Measurements from ENCODE around the gene TMEM120B. TPM values are rescaled to one million over a fixed set of nuclear protein-coding genes. Genes with fewer than 3 reads are reported as not detected.
"Not testable (repeated sequence)": the region's sequence is repeated elsewhere in the genome, so short reads cannot be mapped to it uniquely, and the experiment has no call there.

The TMEM120B gene
- total RNA-seq, 1 experiment from 2014 or later: 14.2 TPM

DNA sequence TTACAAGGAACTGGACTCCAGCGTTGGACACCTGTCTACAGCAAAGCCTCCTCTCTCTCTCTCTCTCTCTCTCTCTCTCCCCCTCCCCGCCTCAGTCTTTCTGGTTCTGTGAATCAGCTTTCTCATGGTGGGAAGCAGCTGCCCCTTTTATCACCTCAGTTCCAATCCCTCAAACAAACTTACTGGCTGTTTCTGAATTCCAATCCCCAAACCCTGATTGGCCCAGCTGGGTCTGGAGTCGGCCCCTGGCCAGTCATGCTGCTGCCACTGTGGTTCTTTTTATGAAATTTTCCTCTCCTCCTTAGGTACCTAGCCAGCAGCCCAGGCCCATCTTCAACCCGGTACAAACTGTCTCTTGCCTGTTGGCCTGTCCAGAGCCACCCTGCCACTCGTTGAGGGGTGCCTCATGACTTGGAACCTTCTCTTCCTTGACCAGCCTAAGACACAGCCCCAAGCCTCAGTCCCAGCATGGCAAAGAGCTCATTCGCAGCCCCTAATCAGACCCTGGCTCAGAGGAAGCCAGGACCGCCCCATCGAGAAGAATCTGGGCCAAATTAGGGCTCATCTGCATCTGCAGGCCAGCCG, 33.7 kb upstream of the TMEM120B start:
- H3K4me1 Mint-ChIP-seq (ENCODE audit: insufficient read depth, unreplicated experiment): peaks cover under 1% of the 10 kb centered on the region
- no peak overlapping the region for H3K27ac Mint-ChIP-seq (ENCODE audit: low read depth, unreplicated experiment)
- ChIA-PET CTCF (interaction anchor here (0.6 to 2.2 kb wide), 3 partner anchors 59 to 275 kb away, joined by 3 to 12 read pairs (median 3); no protein-coding TSS in a partner anchor), POLR2A (no interaction called here)
- H3K9me3 Mint-ChIP-seq (ENCODE audit: unreplicated experiment): no peaks in the 10 kb centered on the region
- H3K27me3 Mint-ChIP-seq (ENCODE audit: insufficient read depth, unreplicated experiment): no peaks in the 10 kb centered on the region
- DNase-seq (ENCODE audit: unreplicated experiment): no peak
- BruUV-seq (replicated peaks): no TSS peak
- intact Hi-C loops (cut with micrococcal nuclease): no loop called here
- TF ChIP-seq, protein P1, sequence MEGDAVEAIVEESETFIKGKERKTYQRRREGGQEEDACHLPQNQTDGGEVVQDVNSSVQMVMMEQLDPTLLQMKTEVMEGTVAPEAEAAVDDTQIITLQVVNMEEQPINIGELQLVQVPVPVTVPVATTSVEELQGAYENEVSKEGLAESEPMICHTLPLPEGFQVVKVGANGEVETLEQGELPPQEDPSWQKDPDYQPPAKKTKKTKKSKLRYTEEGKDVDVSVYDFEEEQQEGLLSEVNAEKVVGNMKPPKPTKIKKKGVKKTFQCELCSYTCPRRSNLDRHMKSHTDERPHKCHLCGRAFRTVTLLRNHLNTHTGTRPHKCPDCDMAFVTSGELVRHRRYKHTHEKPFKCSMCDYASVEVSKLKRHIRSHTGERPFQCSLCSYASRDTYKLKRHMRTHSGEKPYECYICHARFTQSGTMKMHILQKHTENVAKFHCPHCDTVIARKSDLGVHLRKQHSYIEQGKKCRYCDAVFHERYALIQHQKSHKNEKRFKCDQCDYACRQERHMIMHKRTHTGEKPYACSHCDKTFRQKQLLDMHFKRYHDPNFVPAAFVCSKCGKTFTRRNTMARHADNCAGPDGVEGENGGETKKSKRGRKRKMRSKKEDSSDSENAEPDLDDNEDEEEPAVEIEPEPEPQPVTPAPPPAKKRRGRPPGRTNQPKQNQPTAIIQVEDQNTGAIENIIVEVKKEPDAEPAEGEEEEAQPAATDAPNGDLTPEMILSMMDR (IDR thresholded peaks at IDR 0.05; ENCODE audit: unreplicated experiment): no peak
- no peak overlapping the region for H3K4me3 Mint-ChIP-seq (ENCODE audit: unreplicated experiment)
- no peaks in the 10 kb centered on the region for H3K36me3 Mint-ChIP-seq (ENCODE audit: insufficient read depth, unreplicated experiment)

DNA sequence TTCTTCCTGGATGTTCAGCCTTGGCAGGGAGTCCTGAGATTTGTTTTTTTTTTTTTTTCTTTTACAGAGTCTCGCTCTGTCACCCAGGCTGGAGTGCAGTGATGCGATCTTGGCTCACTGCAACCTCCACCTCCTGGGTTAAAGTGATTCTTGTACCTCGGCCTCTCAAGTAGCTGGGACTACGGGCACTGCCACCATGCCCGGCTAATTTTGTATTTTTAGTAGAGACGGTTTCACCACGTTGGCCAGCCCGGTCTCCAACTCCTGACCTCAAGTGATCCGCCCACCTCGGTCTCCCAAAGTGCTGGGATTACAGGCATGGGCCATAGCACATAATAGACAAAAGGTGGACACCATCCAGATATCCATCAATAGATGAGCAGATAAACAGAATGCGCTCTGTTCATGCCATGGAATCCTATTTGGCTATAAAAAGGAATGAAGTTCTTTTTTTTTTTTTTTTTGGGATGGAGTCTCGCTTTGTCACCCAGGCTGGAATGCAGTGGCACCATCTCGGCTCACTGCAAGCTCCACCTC, 32.8 kb upstream of the TMEM120B start:
- DNase-seq (ENCODE audit: unreplicated experiment); H3K9me3 Mint-ChIP-seq (ENCODE audit: unreplicated experiment); H3K27ac Mint-ChIP-seq (ENCODE audit: low read depth, unreplicated experiment); H3K36me3 Mint-ChIP-seq (ENCODE audit: insufficient read depth, unreplicated experiment); POLR2A ChIA-PET; intact Hi-C loops (cut with micrococcal nuclease); H3K4me3 Mint-ChIP-seq (ENCODE audit: unreplicated experiment); BruUV-seq (replicated peaks); H3K27me3 Mint-ChIP-seq (ENCODE audit: insufficient read depth, unreplicated experiment); H3K4me1 Mint-ChIP-seq (ENCODE audit: insufficient read depth, unreplicated experiment): not testable (repeated sequence)
- CTCF ChIA-PET: interaction anchor here (0.6 to 2.2 kb wide), 5 partner anchors 52 to 276 kb away, joined by 3 to 12 read pairs (median 4); no protein-coding TSS in a partner anchor

DNA sequence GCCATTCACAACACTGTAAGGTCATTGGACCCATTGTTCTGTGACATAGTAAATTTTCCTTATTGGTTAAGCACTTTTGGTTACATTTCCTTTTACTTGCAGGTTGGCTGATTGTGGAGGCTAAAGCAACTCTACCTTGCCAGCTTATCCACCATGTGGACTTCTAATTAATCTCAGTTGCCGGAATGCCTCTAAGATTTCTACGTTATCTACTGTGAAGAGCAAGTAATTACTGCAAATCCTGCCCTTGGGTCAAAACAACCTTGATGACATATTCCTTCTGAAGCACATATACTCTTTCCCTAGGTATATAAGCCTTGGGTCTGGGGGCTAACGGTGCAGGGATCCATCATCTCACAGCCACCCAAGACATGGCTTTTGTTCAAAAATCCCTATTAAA, 23.6 kb upstream of the TMEM120B start:
- intact Hi-C loops (cut with micrococcal nuclease): no loop called here
- no peaks in the 10 kb centered on the region for H3K9me3 Mint-ChIP-seq (ENCODE audit: unreplicated experiment)
- H3K4me3 Mint-ChIP-seq (ENCODE audit: unreplicated experiment): no peak overlapping the region
- no TSS peak for BruUV-seq (replicated peaks)
- no peaks in the 10 kb centered on the region for H3K36me3 Mint-ChIP-seq (ENCODE audit: insufficient read depth, unreplicated experiment)
- H3K27ac Mint-ChIP-seq (ENCODE audit: low read depth, unreplicated experiment): no peak overlapping the region
- POLR2A ChIA-PET: no interaction called here
- TF ChIP-seq, protein P1 (IDR thresholded peaks at IDR 0.05; ENCODE audit: unreplicated experiment): no peak
- no peak for DNase-seq (ENCODE audit: unreplicated experiment)
- peaks cover 5% of the 10 kb centered on the region for H3K4me1 Mint-ChIP-seq (ENCODE audit: insufficient read depth, unreplicated experiment)
- CTCF ChIA-PET: interaction anchor here (0.9 to 3.6 kb wide), 3 partner anchors 23 to 108 kb away, joined by 3 to 23 read pairs (median 3); partner anchors contain the start of genes RHOF and TMEM120B
- no peaks in the 10 kb centered on the region for H3K27me3 Mint-ChIP-seq (ENCODE audit: insufficient read depth, unreplicated experiment)

DNA sequence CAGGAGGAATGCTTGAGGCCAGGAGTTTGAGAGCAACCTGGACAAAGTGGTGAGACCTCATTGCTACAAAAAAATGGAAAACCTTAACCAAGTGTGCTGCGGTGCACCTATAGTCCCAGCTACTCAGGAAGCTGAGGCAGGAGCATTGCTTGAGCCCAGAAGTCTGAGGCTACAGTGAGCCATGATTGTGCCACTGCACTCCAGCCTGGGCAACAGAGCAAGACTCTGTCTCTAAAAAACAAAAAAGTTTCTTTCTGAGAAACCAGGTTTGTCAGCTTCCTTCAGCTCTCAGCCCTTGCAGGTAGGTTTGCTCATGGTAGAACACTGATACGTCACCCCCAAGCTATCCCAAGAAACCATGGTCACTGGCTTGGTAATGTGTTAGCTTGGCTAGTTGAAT, 23.1 kb upstream of the TMEM120B start:
- no TSS peak for BruUV-seq (replicated peaks)
- Mint-ChIP-seq H3K27me3 (ENCODE audit: insufficient read depth, unreplicated experiment) (no peaks in the 10 kb centered on the region), H3K4me1 (ENCODE audit: insufficient read depth, unreplicated experiment) (peaks cover 5% of the 10 kb centered on the region), H3K4me3 (ENCODE audit: unreplicated experiment) (no peak overlapping the region), H3K36me3 (ENCODE audit: insufficient read depth, unreplicated experiment) (no peaks in the 10 kb centered on the region), H3K9me3 (ENCODE audit: unreplicated experiment) (no peaks in the 10 kb centered on the region), H3K27ac (ENCODE audit: low read depth, unreplicated experiment) (no peak overlapping the region)
- no peak for DNase-seq (ENCODE audit: unreplicated experiment)
- POLR2A ChIA-PET: interaction anchor here (0.5 to 1.4 kb wide), 2 partner anchors 23 to 67 kb away, joined by 3 to 7 read pairs; partner anchors contain the start of gene TMEM120B
- CTCF ChIA-PET: interaction anchor here (0.6 to 3.6 kb wide), 5 partner anchors 23 to 107 kb away, joined by 3 to 23 read pairs (median 3); partner anchors contain the start of genes RHOF and TMEM120B
- TF ChIP-seq, protein P1 (IDR thresholded peaks at IDR 0.05; ENCODE audit: unreplicated experiment): no peak
- intact Hi-C loops (cut with micrococcal nuclease): no loop called here

DNA sequence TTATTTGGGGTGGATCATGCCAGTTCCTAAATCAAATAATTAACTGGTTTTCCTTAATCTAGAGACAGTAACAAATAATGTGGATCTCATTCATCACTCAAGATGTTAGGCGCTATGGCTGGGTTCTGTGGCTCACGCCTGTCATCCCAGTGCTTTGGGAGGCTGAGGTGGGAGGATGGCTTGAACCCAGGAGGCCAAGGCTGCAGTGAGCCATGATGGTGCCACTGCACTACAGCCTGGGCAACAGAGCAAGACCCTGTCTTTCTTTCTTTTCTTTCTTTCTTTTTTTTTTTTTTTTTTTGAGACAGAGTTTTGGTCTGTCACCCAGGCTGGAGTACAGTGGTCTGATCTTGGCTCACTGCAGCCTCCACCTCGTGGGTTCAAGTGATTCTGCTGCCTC, 19.8 kb upstream of the TMEM120B start:
- H3K9me3 Mint-ChIP-seq (ENCODE audit: unreplicated experiment); intact Hi-C loops (cut with micrococcal nuclease); H3K27me3 Mint-ChIP-seq (ENCODE audit: insufficient read depth, unreplicated experiment); H3K27ac Mint-ChIP-seq (ENCODE audit: low read depth, unreplicated experiment); H3K4me1 Mint-ChIP-seq (ENCODE audit: insufficient read depth, unreplicated experiment); BruUV-seq (replicated peaks); H3K36me3 Mint-ChIP-seq (ENCODE audit: insufficient read depth, unreplicated experiment); DNase-seq (ENCODE audit: unreplicated experiment); H3K4me3 Mint-ChIP-seq (ENCODE audit: unreplicated experiment): not testable (repeated sequence)
- ChIA-PET CTCF (interaction anchor here (0.6 to 2.6 kb wide), 9 partner anchors 10 to 759 kb away, joined by 3 to 16 read pairs (median 3); partner anchors contain the start of gene RHOF), POLR2A (interaction anchor here (0.6 kb wide), 1 partner anchor 109 kb away, joined by 3 read pairs; no protein-coding TSS in a partner anchor)
